A549 (cell line): ENCODE measurements around the gene TPBGL.

Experiments used
- JUN ChIP-seq, 2 experiments: fragments of >200 bp; sonication (Bioruptor Twin); formaldehyde crosslinking; IDR thresholded peaks; 2 replicates in 1 of 2; 3 replicates in 1 of 2; pipeline ENCODE4 v1.6.1; 2016 to 2017
- TF ChIP-seq, protein P1 (sequence below): fragments of 150-350 bp; IDR thresholded peaks from 2 replicates; pipeline ENCODE4 v1.6.1; 2014; ENCODE audit warnings: low read depth, mild to moderate bottlenecking, low read length

GRCh38 chr11:75208446-75208845, 32.1 kb upstream of the TPBGL start:
- TF ChIP-seq, protein P1, sequence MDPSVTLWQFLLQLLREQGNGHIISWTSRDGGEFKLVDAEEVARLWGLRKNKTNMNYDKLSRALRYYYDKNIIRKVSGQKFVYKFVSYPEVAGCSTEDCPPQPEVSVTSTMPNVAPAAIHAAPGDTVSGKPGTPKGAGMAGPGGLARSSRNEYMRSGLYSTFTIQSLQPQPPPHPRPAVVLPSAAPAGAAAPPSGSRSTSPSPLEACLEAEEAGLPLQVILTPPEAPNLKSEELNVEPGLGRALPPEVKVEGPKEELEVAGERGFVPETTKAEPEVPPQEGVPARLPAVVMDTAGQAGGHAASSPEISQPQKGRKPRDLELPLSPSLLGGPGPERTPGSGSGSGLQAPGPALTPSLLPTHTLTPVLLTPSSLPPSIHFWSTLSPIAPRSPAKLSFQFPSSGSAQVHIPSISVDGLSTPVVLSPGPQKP = no peak
- no peak for TF ChIP-seq JUN (IDR thresholded peaks at IDR 0.05)
